Thymus (tissue), 11 donors: ENCODE measurements around the gene ALCAM. TPM values are rescaled to one million over a fixed set of nuclear protein-coding genes. Genes with fewer than 3 reads are reported as not detected.

ENCODE experiments used
- DNase-seq, 9 donors: peaks; one replicate each; pipeline ENCODE4 v3.0.0-alpha.2; 2013; ENCODE audit warnings: low spot score in 9 of 9, low read depth in 6 of 9, missing footprints in 1 of 9
- H3K27ac ChIP-seq, 2 donors: one replicate each; pipeline ENCODE4 v1.5.1; 2013; ENCODE audit warnings: control low read depth in 1 of 2, low read depth in 1 of 2, low read length in 1 of 2, mild to moderate bottlenecking in 1 of 2, moderate library complexity in 1 of 2
- H3K27me3 ChIP-seq, 2 donors: one replicate each; pipeline ENCODE4 v1.5.1; 2013; ENCODE audit warnings: low read length in 1 of 2; ENCODE audit not compliant: control insufficient read depth in 2 of 2, insufficient read depth in 1 of 2
- H3K36me3 ChIP-seq, 2 donors: one replicate each; pipeline ENCODE4 v1.5.1; 2013; ENCODE audit warnings: low read length in 1 of 2, mild to moderate bottlenecking in 1 of 2, moderate library complexity in 1 of 2; ENCODE audit not compliant: control insufficient read depth in 2 of 2, insufficient read depth in 2 of 2
- H3K4me1 ChIP-seq, 2 donors: one replicate each; pipeline ENCODE4 v1.5.1; 2013; ENCODE audit warnings: low read length in 2 of 2; ENCODE audit not compliant: control insufficient read depth in 2 of 2, insufficient read depth in 2 of 2
- H3K4me3 ChIP-seq, 2 donors: one replicate each; pipeline ENCODE4 v1.5.1; 2013; ENCODE audit warnings: low read length in 2 of 2, control low read depth in 1 of 2, mild to moderate bottlenecking in 1 of 2
- H3K9me3 ChIP-seq, 2 donors: one replicate each; pipeline ENCODE4 v1.5.1; 2013; ENCODE audit warnings: low read length in 1 of 2, mild to moderate bottlenecking in 1 of 2; ENCODE audit not compliant: control insufficient read depth in 2 of 2, insufficient read depth in 1 of 2
- WGBS: extraction: QIAGEN DNeasy Blood & Tissue Kit; methylation state at CpG from one replicate; pipeline ENCODE4 v1.1.7; 2013; 5-methylcytosine and 5-hydroxymethylcytosine counted together
- polyA plus RNA-seq: library from polyadenylated mRNA; stranded (reverse); fragments of 200-250 nt; gene quantifications from one replicate; pipeline ENCODE4 v1.2.3, GENCODE V29; 2013
- total RNA-seq: library from RNA; stranded (reverse); fragments of 120-200 nt; gene quantifications from one replicate; pipeline ENCODE4 v1.2.4, GENCODE V29; 2013
- donor health status: healthy.

The ALCAM gene
- total and polyA plus RNA-seq, 2 donors = 28.4 to 38.3 TPM

- Histone ChIP-seq H3K27ac (no peak overlapping the region), H3K4me3 (no peak overlapping the region), H3K27me3 (no peaks in the 10 kb centered on the region), H3K4me1 (no peaks in the 10 kb centered on the region), H3K9me3 (no peaks in the 10 kb centered on the region), H3K36me3 (no peaks in the 10 kb centered on the region)
- DNase-seq = no peak
These were observed 239.3 kb downstream of the ALCAM start for GRCh38 chr3:105606016-105606415.

- Histone ChIP-seq H3K27me3 (no peaks in the 10 kb centered on the region), H3K9me3 (no peaks in the 10 kb centered on the region), H3K27ac (no peak overlapping the region), H3K36me3 (no peaks in the 10 kb centered on the region), H3K4me1 (no peaks in the 10 kb centered on the region), H3K4me3 (no peak overlapping the region)
- 95% methylated on average over 17 of the region's 17 CpGs for WGBS
- no peak for DNase-seq
These were observed 241.9 kb downstream of the ALCAM start for GRCh38 chr3:105608623-105609022.

- Histone ChIP-seq H3K4me1 (no peaks in the 10 kb centered on the region), H3K4me3 (no peak overlapping the region), H3K36me3 (no peaks in the 10 kb centered on the region), H3K27ac (no peak overlapping the region), H3K27me3 (no peaks in the 10 kb centered on the region), H3K9me3 (no peaks in the 10 kb centered on the region)
- WGBS = 94% methylated on average over 4 of the region's 4 CpGs
- DNase-seq = no peak
These were observed 243.8 kb downstream of the ALCAM start for GRCh38 chr3:105610473-105610872.

- Histone ChIP-seq H3K36me3 (no peaks in the 10 kb centered on the region), H3K27me3 (no peaks in the 10 kb centered on the region), H3K27ac (no peak overlapping the region), H3K4me1 (no peaks in the 10 kb centered on the region), H3K9me3 (no peaks in the 10 kb centered on the region), H3K4me3 (no peak overlapping the region)
- WGBS = 91% methylated on average over 5 of the region's 5 CpGs
- peak in 1 of 9 donors; percentile 3 for DNase-seq
These were observed 244.8 kb downstream of the ALCAM start for GRCh38 chr3:105611304-105612192.

DNA sequence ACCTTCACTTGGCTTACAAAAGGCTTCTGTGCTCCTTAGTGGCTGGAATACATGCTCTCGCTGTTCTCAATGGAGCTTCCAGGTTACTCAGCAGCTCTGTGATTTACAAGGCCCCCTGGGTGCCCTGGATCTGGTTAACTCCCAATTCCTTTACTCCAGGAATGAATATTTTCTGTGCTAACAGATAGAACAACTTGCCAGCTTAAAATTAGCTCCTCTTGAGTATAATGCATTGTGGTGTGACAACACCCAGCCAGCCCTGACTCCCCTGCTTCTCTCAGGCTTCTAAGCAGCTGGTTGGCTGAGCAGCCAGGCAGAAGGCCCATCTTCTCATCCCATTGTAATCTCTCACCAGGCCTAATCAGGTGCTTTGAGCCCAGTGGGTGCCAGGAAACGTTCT lies 246.4 kb downstream of the ALCAM start:
- H3K36me3 ChIP-seq = no peaks in the 10 kb centered on the region
- 88% methylated on average over 2 of the region's 2 CpGs for WGBS
- H3K4me1 ChIP-seq = no peaks in the 10 kb centered on the region
- no peak overlapping the region for H3K4me3 ChIP-seq
- H3K9me3 ChIP-seq = no peaks in the 10 kb centered on the region
- no peak for DNase-seq
- H3K27me3 ChIP-seq = no peaks in the 10 kb centered on the region
- H3K27ac ChIP-seq = no peak overlapping the region

GRCh38 chr3:105614288-105615030 lies 247.8 kb downstream of the ALCAM start:
- Histone ChIP-seq H3K4me3 (no peak overlapping the region), H3K27me3 (no peaks in the 10 kb centered on the region), H3K36me3 (no peaks in the 10 kb centered on the region), H3K4me1 (no peaks in the 10 kb centered on the region), H3K9me3 (no peaks in the 10 kb centered on the region), H3K27ac (no peak overlapping the region)
- no peak for DNase-seq

- H3K4me1 ChIP-seq = no peaks in the 10 kb centered on the region
- no peak for DNase-seq
- no peaks in the 10 kb centered on the region for H3K27me3 ChIP-seq
- H3K36me3 ChIP-seq = no peaks in the 10 kb centered on the region
- no peak overlapping the region for H3K27ac ChIP-seq
- 94% methylated on average over 3 of the region's 3 CpGs for WGBS
- no peaks in the 10 kb centered on the region for H3K9me3 ChIP-seq
- H3K4me3 ChIP-seq = no peak overlapping the region
These were observed 249.1 kb downstream of the ALCAM start for GRCh38 chr3:105615814-105616213.

- Histone ChIP-seq H3K4me1 (no peaks in the 10 kb centered on the region), H3K4me3 (no peak overlapping the region), H3K9me3 (no peaks in the 10 kb centered on the region), H3K27ac (no peak overlapping the region), H3K27me3 (no peaks in the 10 kb centered on the region), H3K36me3 (no peaks in the 10 kb centered on the region)
- WGBS = 91% methylated on average over 5 of the region's 5 CpGs
- DNase-seq = no peak
These were observed 249.8 kb downstream of the ALCAM start for GRCh38 chr3:105616374-105617121.

- DNase-seq = no peak
- no peak overlapping the region for H3K4me3 ChIP-seq
- H3K9me3 ChIP-seq = no peaks in the 10 kb centered on the region
- WGBS = 95% methylated on average over 5 of the region's 5 CpGs
- no peaks in the 10 kb centered on the region for H3K27me3 ChIP-seq
- no peak overlapping the region for H3K27ac ChIP-seq
- H3K36me3 ChIP-seq = no peaks in the 10 kb centered on the region
- no peaks in the 10 kb centered on the region for H3K4me1 ChIP-seq
These were observed 251.8 kb downstream of the ALCAM start for GRCh38 chr3:105618556-105618955.
